ENCODE measurements around the gene AQP2. TPM values are rescaled to one million over a fixed set of nuclear protein-coding genes. Genes with fewer than 3 reads are reported as not detected.

The AQP2 gene
- total RNA-seq, 1 experiment from 2014 or later = not detected

DNA sequence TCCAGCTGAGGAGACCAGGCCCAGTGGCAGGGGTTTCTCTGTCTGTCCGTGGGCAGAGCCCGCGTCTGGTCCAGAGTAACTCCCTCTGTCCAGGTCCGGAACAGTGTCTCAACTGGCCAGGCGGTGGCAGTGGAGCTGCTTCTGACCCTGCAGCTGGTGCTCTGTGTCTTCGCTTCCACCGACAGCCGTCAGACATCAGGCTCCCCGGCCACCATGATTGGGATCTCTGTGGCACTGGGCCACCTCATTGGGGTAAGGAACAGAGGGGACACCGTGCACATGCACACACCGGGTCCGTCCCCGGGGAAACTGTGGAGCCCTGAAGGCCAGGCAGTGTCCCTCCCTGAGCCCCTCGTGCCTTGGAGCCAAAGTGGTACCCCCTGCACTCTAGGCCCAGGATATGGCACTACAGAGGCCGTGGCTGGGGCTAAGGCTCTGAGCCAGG, 23.7 kb downstream of the AQP2 start:
- CTCF ChIA-PET = no interaction called here
- H3K27ac Mint-ChIP-seq (ENCODE audit: unreplicated experiment) = no peak overlapping the region
- no peaks in the 10 kb centered on the region for H3K9me3 Mint-ChIP-seq (ENCODE audit: low read depth, unreplicated experiment)
- no peaks in the 10 kb centered on the region for H3K4me1 Mint-ChIP-seq (ENCODE audit: low read depth, unreplicated experiment)
- DNase-seq = no peak
- BruUV-seq (replicated peaks) = no TSS peak
- no peaks in the 10 kb centered on the region for H3K36me3 Mint-ChIP-seq (ENCODE audit: insufficient read depth, unreplicated experiment)
- H3K27me3 Mint-ChIP-seq (ENCODE audit: unreplicated experiment) = no peaks in the 10 kb centered on the region
- no peak overlapping the region for H3K4me3 Mint-ChIP-seq (ENCODE audit: low read depth, unreplicated experiment)
- intact Hi-C loops (cut with micrococcal nuclease; ENCODE audit: unreplicated experiment) = no loop called here
- TF ChIP-seq, protein P1, sequence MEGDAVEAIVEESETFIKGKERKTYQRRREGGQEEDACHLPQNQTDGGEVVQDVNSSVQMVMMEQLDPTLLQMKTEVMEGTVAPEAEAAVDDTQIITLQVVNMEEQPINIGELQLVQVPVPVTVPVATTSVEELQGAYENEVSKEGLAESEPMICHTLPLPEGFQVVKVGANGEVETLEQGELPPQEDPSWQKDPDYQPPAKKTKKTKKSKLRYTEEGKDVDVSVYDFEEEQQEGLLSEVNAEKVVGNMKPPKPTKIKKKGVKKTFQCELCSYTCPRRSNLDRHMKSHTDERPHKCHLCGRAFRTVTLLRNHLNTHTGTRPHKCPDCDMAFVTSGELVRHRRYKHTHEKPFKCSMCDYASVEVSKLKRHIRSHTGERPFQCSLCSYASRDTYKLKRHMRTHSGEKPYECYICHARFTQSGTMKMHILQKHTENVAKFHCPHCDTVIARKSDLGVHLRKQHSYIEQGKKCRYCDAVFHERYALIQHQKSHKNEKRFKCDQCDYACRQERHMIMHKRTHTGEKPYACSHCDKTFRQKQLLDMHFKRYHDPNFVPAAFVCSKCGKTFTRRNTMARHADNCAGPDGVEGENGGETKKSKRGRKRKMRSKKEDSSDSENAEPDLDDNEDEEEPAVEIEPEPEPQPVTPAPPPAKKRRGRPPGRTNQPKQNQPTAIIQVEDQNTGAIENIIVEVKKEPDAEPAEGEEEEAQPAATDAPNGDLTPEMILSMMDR (IDR thresholded peaks at IDR 0.05; ENCODE audit: unreplicated experiment) = no peak

GRCh38 chr12:49974677-49975317, 24.3 kb downstream of the AQP2 start:
- Mint-ChIP-seq H3K36me3 (ENCODE audit: insufficient read depth, unreplicated experiment) (no peaks in the 10 kb centered on the region), H3K4me1 (ENCODE audit: low read depth, unreplicated experiment) (no peaks in the 10 kb centered on the region), H3K27ac (ENCODE audit: unreplicated experiment) (no peak overlapping the region), H3K9me3 (ENCODE audit: low read depth, unreplicated experiment) (no peaks in the 10 kb centered on the region), H3K4me3 (ENCODE audit: low read depth, unreplicated experiment) (no peak overlapping the region), H3K27me3 (ENCODE audit: unreplicated experiment) (no peaks in the 10 kb centered on the region)
- BruUV-seq (replicated peaks) = no TSS peak
- intact Hi-C loops (cut with micrococcal nuclease; ENCODE audit: unreplicated experiment) = no loop called here
- CTCF ChIA-PET = no interaction called here
- TF ChIP-seq, protein P1 (IDR thresholded peaks at IDR 0.05; ENCODE audit: unreplicated experiment) = no peak
- no peak for DNase-seq

DNA sequence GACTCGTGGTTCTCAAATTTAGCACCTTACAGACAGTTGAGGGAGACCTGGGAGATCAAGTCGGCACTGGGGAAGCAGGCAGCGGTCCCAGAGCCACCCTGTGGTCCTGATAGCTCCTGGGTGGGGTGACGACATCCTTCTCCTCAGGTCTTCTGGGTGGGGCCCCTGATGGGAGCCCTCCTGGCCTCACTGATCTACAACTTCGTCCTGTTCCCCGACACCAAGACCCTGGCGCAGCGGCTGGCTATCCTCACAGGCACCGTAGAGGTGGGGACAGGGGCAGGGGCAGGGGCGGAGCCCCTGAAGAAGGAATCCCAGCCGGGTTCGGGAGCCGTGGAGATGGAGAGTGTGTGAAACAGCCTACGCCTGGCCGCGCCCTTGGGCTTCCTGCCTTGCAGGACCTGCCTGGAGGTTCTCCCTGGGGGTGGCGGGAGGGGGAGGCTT, 24.8 kb downstream of the AQP2 start:
- Mint-ChIP-seq H3K27me3 (ENCODE audit: unreplicated experiment) (no peaks in the 10 kb centered on the region), H3K4me1 (ENCODE audit: low read depth, unreplicated experiment) (no peaks in the 10 kb centered on the region), H3K4me3 (ENCODE audit: low read depth, unreplicated experiment) (no peak overlapping the region), H3K36me3 (ENCODE audit: insufficient read depth, unreplicated experiment) (no peaks in the 10 kb centered on the region), H3K9me3 (ENCODE audit: low read depth, unreplicated experiment) (no peaks in the 10 kb centered on the region), H3K27ac (ENCODE audit: unreplicated experiment) (no peak overlapping the region)
- CTCF ChIA-PET = no interaction called here
- TF ChIP-seq, protein P1 (IDR thresholded peaks at IDR 0.05; ENCODE audit: unreplicated experiment) = no peak
- DNase-seq = no peak
- BruUV-seq (replicated peaks) = no TSS peak
- intact Hi-C loops (cut with micrococcal nuclease; ENCODE audit: unreplicated experiment) = no loop called here

DNA sequence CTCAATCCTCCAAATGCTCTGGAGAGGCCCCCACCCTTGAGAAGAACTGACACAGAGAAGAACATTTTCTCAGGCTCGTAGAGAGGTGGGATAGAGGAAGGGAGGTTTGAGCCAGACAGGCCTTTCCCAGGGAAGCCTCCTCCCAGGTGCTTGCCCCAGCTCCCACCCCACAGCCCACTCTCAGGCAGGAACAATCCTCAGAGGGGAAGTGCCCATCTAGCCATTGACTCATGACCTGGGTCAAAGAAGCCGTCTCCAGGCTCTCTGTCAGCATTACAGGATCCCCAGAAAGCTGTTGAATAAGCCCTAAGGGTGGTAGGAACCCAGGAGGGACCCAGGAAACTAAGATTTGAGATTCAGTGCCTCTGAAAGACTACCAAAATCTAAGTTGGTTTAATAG, 26.0 kb downstream of the AQP2 start:
- intact Hi-C loops (cut with micrococcal nuclease; ENCODE audit: unreplicated experiment) = no loop called here
- H3K27me3 Mint-ChIP-seq (ENCODE audit: unreplicated experiment) = no peaks in the 10 kb centered on the region
- CTCF ChIA-PET = no interaction called here
- no peaks in the 10 kb centered on the region for H3K4me1 Mint-ChIP-seq (ENCODE audit: low read depth, unreplicated experiment)
- TF ChIP-seq, protein P1 (IDR thresholded peaks at IDR 0.05; ENCODE audit: unreplicated experiment) = no peak
- DNase-seq = no peak
- no peak overlapping the region for H3K4me3 Mint-ChIP-seq (ENCODE audit: low read depth, unreplicated experiment)
- BruUV-seq (replicated peaks) = no TSS peak
- no peak overlapping the region for H3K27ac Mint-ChIP-seq (ENCODE audit: unreplicated experiment)
- no peaks in the 10 kb centered on the region for H3K9me3 Mint-ChIP-seq (ENCODE audit: low read depth, unreplicated experiment)
- no peaks in the 10 kb centered on the region for H3K36me3 Mint-ChIP-seq (ENCODE audit: insufficient read depth, unreplicated experiment)

Measured in Calu3 (cell line).